Cardiac fibroblast (primary cell): ENCODE results near the gene APC.

ENCODE experiments used
- DNase-seq, 2 donors: peaks; one replicate each; pipeline versions ENCODE4 v3.0.0 to v3.0.0-alpha.2; 2010; ENCODE audit warnings: low read depth in 2 of 2
- H3K4me3 ChIP-seq, 2 donors: replicated peaks in 1 of 2; 1 replicate in 1 of 2; 2 replicates in 1 of 2; pipeline ENCODE4 v1.5.1; 2011; ENCODE audit warnings: low read depth in 2 of 2, low read length in 2 of 2, mild to moderate bottlenecking in 2 of 2, moderate library complexity in 1 of 2
- TF ChIP-seq, protein P1 (sequence below): IDR thresholded peaks from one replicate; pipeline ENCODE4 v1.5.1; 2011; ENCODE audit warnings: low read depth, mild to moderate bottlenecking, low read length, inconsistent platforms

The APC gene

DNA sequence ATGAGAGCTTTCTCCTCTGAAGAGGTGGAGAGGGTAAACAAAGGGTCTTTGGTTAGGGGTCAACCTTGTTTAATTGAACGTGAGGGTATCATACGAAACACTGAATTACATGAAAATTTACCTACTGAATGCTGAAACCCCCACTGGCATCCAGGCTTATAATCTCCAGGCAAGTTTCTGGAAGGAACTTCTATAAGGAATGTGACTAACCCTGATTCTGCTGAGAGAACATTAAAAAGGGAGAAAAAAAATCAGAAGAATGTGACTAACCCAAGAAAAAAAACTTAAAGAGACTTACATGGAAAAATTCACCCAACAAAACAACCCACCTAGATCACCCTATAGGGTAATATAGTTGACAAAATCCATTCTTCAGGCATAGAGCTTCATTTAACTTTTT lies 55.5 kb downstream of the APC start:
- no peak for DNase-seq
- TF ChIP-seq, protein P1, sequence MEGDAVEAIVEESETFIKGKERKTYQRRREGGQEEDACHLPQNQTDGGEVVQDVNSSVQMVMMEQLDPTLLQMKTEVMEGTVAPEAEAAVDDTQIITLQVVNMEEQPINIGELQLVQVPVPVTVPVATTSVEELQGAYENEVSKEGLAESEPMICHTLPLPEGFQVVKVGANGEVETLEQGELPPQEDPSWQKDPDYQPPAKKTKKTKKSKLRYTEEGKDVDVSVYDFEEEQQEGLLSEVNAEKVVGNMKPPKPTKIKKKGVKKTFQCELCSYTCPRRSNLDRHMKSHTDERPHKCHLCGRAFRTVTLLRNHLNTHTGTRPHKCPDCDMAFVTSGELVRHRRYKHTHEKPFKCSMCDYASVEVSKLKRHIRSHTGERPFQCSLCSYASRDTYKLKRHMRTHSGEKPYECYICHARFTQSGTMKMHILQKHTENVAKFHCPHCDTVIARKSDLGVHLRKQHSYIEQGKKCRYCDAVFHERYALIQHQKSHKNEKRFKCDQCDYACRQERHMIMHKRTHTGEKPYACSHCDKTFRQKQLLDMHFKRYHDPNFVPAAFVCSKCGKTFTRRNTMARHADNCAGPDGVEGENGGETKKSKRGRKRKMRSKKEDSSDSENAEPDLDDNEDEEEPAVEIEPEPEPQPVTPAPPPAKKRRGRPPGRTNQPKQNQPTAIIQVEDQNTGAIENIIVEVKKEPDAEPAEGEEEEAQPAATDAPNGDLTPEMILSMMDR, result no peak
- no peak overlapping the region for H3K4me3 ChIP-seq

GRCh38 chr5:112794410-112794809 lies 56.7 kb downstream of the APC start:
- DNase-seq, result no peak
- H3K4me3 ChIP-seq, result no peak overlapping the region
- TF ChIP-seq, protein P1, result no peak

GRCh38 chr5:112795342-112795741 lies 57.7 kb downstream of the APC start:
- TF ChIP-seq, protein P1, result no peak

GRCh38 chr5:112795944-112796678 lies 58.4 kb downstream of the APC start:
- no peak for DNase-seq
- TF ChIP-seq, protein P1, result no peak
- H3K4me3 ChIP-seq, result no peak overlapping the region

More at GRCh38 chr5:112795342-112795741, 57.7 kb downstream of the APC start:
- no peak for DNase-seq
- H3K4me3 ChIP-seq, result no peak overlapping the region

DNA sequence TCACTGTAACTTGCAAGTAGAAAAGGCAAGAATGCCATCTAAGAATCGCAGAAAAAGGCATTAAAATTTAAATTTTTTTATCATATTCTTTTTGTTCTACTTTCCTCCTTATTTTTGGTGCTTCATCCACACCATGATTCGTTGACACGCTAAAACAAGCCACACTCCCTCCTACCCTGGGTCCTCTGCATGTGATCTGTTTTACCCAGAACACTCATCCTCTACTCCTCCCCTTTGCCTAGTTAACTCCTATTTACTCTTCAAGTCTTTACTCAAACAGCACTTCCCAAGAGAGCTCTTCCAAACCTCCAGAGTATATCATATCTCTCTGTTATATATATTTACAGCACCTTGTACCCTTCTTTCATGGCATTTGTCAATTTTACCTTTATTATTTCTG lies 62.0 kb downstream of the APC start:
- no peak for DNase-seq
- TF ChIP-seq, protein P1, result no peak
- no peak overlapping the region for H3K4me3 ChIP-seq

GRCh38 chr5:112800891-112801290 lies 63.2 kb downstream of the APC start:
- no peak for DNase-seq
- TF ChIP-seq, protein P1, result no peak
- no peak overlapping the region for H3K4me3 ChIP-seq

- H3K4me3 ChIP-seq, result no peak overlapping the region
- DNase-seq, result no peak
- TF ChIP-seq, protein P1, result no peak
These were observed 73.3 kb downstream of the APC start for GRCh38 chr5:112811023-112811422.
